Neural cell (in vitro differentiated cells): ENCODE measurements around the gene ZNF597.

Experiments
- EP300 ChIP-seq: fragments of 450-650 bp; conservative IDR thresholded peaks from 2 replicates; pipeline ENCODE4 v1.6.1; 2014; ENCODE audit warnings: antibody characterized with exemption, mild to moderate bottlenecking, moderate library complexity; ENCODE audit not compliant: poor library complexity, severe bottlenecking
- EZH2 ChIP-seq: fragments of 200-600, 300-800 bp; shearing (Covaris generic), sonication (generic); IDR thresholded peaks from 2 replicates; pipeline ENCODE4 v1.6.1; 2014; ENCODE audit warnings: antibody characterized with exemption, low read length, borderline replicate concordance, mild to moderate bottlenecking; ENCODE audit not compliant: insufficient read depth, poor library complexity, severe bottlenecking
- MXI1 ChIP-seq: fragments of 450-650 bp; conservative IDR thresholded peaks from 2 replicates; pipeline ENCODE4 v1.6.1; 2014; ENCODE audit warnings: antibody characterized with exemption, mild to moderate bottlenecking; ENCODE audit not compliant: poor library complexity, severe bottlenecking
- POLR2AphosphoS5 ChIP-seq: IDR thresholded peaks from 2 replicates; pipeline ENCODE4 v1.6.1; 2012
- RAD21 ChIP-seq: fragments of 450-650 bp; conservative IDR thresholded peaks from 2 replicates; pipeline ENCODE4 v1.6.1; 2014; ENCODE audit warnings: antibody characterized with exemption, mild to moderate bottlenecking, moderate library complexity
- SMC3 ChIP-seq: fragments of 450-650 bp; conservative IDR thresholded peaks from 2 replicates; pipeline ENCODE4 v1.6.1; 2014; ENCODE audit warnings: antibody characterized with exemption, mild to moderate bottlenecking, moderate library complexity; ENCODE audit not compliant: poor library complexity
- TAF1 ChIP-seq: IDR thresholded peaks from 2 replicates; pipeline ENCODE4 v1.6.1; 2012; ENCODE audit warnings: low read depth
- TF ChIP-seq, protein P1 (sequence below): fragments of 450-650 bp; IDR thresholded peaks from 2 replicates; pipeline ENCODE4 v1.5.1; 2014; ENCODE audit warnings: antibody characterized with exemption, mild to moderate bottlenecking, moderate library complexity; ENCODE audit not compliant: poor library complexity, severe bottlenecking
- TF ChIP-seq, protein P2 (sequence below): IDR thresholded peaks from 2 replicates; pipeline ENCODE4 v1.6.1; 2012; ENCODE audit warnings: borderline replicate concordance

DNA sequence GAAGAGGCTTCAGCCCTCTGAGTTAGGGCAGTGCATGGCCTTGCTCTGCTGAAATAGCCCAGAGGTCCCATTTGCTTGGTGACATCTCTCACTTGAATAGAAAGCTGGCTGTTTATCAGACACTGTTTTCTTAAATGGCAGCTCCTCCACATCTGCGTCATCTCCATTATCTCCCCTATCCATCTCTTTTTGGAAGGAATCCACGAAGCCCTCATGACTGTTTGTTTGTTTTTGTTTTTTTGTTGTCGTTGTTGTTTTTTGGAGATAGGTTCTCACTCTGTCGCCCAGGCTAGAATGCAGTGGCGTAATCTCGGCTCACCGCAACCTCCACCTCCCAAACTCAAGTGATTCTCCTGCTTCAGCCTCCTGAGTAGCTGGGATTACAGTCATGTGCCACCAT, 16.8 kb upstream of the ZNF597 start:
- TF ChIP-seq, protein P1, sequence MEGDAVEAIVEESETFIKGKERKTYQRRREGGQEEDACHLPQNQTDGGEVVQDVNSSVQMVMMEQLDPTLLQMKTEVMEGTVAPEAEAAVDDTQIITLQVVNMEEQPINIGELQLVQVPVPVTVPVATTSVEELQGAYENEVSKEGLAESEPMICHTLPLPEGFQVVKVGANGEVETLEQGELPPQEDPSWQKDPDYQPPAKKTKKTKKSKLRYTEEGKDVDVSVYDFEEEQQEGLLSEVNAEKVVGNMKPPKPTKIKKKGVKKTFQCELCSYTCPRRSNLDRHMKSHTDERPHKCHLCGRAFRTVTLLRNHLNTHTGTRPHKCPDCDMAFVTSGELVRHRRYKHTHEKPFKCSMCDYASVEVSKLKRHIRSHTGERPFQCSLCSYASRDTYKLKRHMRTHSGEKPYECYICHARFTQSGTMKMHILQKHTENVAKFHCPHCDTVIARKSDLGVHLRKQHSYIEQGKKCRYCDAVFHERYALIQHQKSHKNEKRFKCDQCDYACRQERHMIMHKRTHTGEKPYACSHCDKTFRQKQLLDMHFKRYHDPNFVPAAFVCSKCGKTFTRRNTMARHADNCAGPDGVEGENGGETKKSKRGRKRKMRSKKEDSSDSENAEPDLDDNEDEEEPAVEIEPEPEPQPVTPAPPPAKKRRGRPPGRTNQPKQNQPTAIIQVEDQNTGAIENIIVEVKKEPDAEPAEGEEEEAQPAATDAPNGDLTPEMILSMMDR = no peak
- TF ChIP-seq EP300 (no peak), EZH2 (no peak), POLR2AphosphoS5 (no peak), SMC3 (no peak), MXI1 (no peak), TAF1 (no peak), RAD21 (no peak)
- TF ChIP-seq, protein P2, sequence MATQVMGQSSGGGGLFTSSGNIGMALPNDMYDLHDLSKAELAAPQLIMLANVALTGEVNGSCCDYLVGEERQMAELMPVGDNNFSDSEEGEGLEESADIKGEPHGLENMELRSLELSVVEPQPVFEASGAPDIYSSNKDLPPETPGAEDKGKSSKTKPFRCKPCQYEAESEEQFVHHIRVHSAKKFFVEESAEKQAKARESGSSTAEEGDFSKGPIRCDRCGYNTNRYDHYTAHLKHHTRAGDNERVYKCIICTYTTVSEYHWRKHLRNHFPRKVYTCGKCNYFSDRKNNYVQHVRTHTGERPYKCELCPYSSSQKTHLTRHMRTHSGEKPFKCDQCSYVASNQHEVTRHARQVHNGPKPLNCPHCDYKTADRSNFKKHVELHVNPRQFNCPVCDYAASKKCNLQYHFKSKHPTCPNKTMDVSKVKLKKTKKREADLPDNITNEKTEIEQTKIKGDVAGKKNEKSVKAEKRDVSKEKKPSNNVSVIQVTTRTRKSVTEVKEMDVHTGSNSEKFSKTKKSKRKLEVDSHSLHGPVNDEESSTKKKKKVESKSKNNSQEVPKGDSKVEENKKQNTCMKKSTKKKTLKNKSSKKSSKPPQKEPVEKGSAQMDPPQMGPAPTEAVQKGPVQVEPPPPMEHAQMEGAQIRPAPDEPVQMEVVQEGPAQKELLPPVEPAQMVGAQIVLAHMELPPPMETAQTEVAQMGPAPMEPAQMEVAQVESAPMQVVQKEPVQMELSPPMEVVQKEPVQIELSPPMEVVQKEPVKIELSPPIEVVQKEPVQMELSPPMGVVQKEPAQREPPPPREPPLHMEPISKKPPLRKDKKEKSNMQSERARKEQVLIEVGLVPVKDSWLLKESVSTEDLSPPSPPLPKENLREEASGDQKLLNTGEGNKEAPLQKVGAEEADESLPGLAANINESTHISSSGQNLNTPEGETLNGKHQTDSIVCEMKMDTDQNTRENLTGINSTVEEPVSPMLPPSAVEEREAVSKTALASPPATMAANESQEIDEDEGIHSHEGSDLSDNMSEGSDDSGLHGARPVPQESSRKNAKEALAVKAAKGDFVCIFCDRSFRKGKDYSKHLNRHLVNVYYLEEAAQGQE = no peak
